K562 (cell line): ENCODE results near the gene COX7B. TPM values are rescaled to one million over a fixed set of nuclear protein-coding genes. Genes with fewer than 3 reads are reported as not detected.
A peak's percentile ranks its signal among the peaks of the same experiment; 100 is the strongest.

Source experiments
- ARID3B ChIP-seq: fragments of 250-450 bp; sonication (Bioruptor Pico); IDR thresholded peaks from 2 replicates; pipeline ENCODE4 v1.4.0; 2020; ENCODE audit warnings: borderline replicate concordance
- CBX8 ChIP-seq: fragments of 200-600 bp; sonication (generic); IDR thresholded peaks from 2 replicates; pipeline ENCODE4 v1.6.1; 2012; ENCODE audit warnings: borderline replicate concordance, mixed run types, low read depth, mild to moderate bottlenecking, moderate library complexity, mixed read lengths, low read length, control low read depth, inconsistent platforms; ENCODE audit not compliant: poor library complexity, severe bottlenecking; ENCODE audit errors: extremely low read depth
- CHD2 ChIP-seq: IDR thresholded peaks from 2 replicates; pipeline ENCODE4 v1.6.1; 2011; ENCODE audit warnings: low read depth, low read length
- CREB1 ChIP-seq, 2 experiments: sonication (generic) in 1 of 2; formaldehyde crosslinking in 1 of 2; IDR thresholded peaks; 2 replicates each; pipeline versions ENCODE4 v1.6.1 to v1.8.0; 2012 to 2022; ENCODE audit warnings: inconsistent platforms in 1 of 2, mild to moderate bottlenecking in 1 of 2, missing genetic modification reagents in 1 of 2, moderate library complexity in 1 of 2
- DPF2 ChIP-seq: fragments of 450-650 bp; IDR thresholded peaks from 2 replicates; pipeline ENCODE4 v1.6.1; 2016
- EGR1 ChIP-seq: fragments of 450-650 bp; conservative IDR thresholded peaks from 2 replicates; pipeline ENCODE4 v1.6.1; 2017; ENCODE audit warnings: mild to moderate bottlenecking
- FOXA3 ChIP-seq, 2 experiments: fragments of 450-650 bp in 1 of 2; sonication (generic) in 1 of 2; formaldehyde crosslinking; IDR thresholded peaks in 1 of 2; conservative IDR thresholded peaks in 1 of 2; 2 replicates each; pipeline versions ENCODE4 v1.4.0 to v1.8.0; 2020 to 2022; ENCODE audit warnings: mild to moderate bottlenecking in 2 of 2, missing genetic modification reagents in 1 of 2
- GTF2E2 ChIP-seq: fragments of 200-800 bp; sonication (Bioruptor generic); IDR thresholded peaks from 2 replicates; pipeline ENCODE4 v1.6.1; 2016; ENCODE audit warnings: missing genetic modification characterization, missing compliant biosample characterization
- HDAC1 ChIP-seq, 2 experiments: fragments of 450-650 bp; IDR thresholded peaks; 2 replicates each; pipeline ENCODE4 v1.6.1; 2016 to 2017; ENCODE audit warnings: inconsistent platforms in 1 of 2, mild to moderate bottlenecking in 1 of 2, moderate library complexity in 1 of 2
- MAFK ChIP-seq: IDR thresholded peaks from 2 replicates; pipeline ENCODE4 v1.6.1; 2011; ENCODE audit warnings: low read length, improper control_type of control experiment
- PCBP1 ChIP-seq: fragments of 200-400 bp; formaldehyde crosslinking; IDR thresholded peaks from 2 replicates; pipeline ENCODE4 v1.6.1; 2018; ENCODE audit warnings: mild to moderate bottlenecking, low read depth, low read length; ENCODE audit not compliant: poor library complexity, severe bottlenecking
- POLR2A ChIP-seq: fragments of 450-650 bp; conservative IDR thresholded peaks from 2 replicates; pipeline ENCODE4 v1.6.1; 2016
- PRDM10 ChIP-seq: fragments of 450-650 bp; IDR thresholded peaks from 2 replicates; pipeline ENCODE4 v1.6.1; 2018; ENCODE audit not compliant: partially characterized antibody
- SFPQ ChIP-seq: fragments of 200-400 bp; formaldehyde crosslinking; IDR thresholded peaks from 2 replicates; pipeline ENCODE4 v1.6.1; 2017; ENCODE audit warnings: mild to moderate bottlenecking, low read depth, low read length, moderate library complexity
- SMAD4 ChIP-seq: fragments of 250-450 bp; sonication (Bioruptor Pico); conservative IDR thresholded peaks from 2 replicates; pipeline ENCODE4 v1.8.0; 2021; ENCODE audit warnings: inconsistent platforms, mild to moderate bottlenecking, moderate library complexity
- TFAP4 ChIP-seq: sonication (generic); formaldehyde crosslinking; IDR thresholded peaks from 2 replicates; pipeline ENCODE4 v1.8.0; 2022; ENCODE audit warnings: missing genetic modification reagents, mild to moderate bottlenecking, moderate library complexity, borderline replicate concordance
- ZNF830 ChIP-seq: fragments of 250-450 bp; sonication (Bioruptor Pico); IDR thresholded peaks from 2 replicates; pipeline ENCODE4 v1.5.0; 2021; ENCODE audit warnings: mild to moderate bottlenecking
- polyA plus RNA-seq, 8 experiments: library from polyadenylated mRNA; depleted of rRNA in 4 of 8; stranded (reverse) in 5 of 8; unstranded in 3 of 8; fragments of >200 nt; fragmentation: Nextera tagmentation in 2 of 8; fragmentation: Illumina TruSeq in 1 of 8; extraction: Ambion mirVana in 2 of 8; extraction: Trizol in 1 of 8; gene quantifications; 2 replicates each; pipeline versions ENCODE4 v1.2.1 to v1.2.3, GENCODE V29; 2011 to 2014; ENCODE audit warnings: inconsistent platforms in 1 of 8, missing spikeins in 1 of 8
- total RNA-seq, 7 experiments: library from RNA; depleted of rRNA in 6 of 7; stranded (reverse); fragments of >200 nt in 6 of 7; fragmentation: Illumina TruSeq in 2 of 7; extraction: Trizol in 2 of 7; gene quantifications; 2 replicates each; pipeline versions ENCODE4 v1.2.1 to v1.2.3, GENCODE V29; 2011 to 2021; ENCODE audit warnings: low replicate concordance in 1 of 7

Gene COX7B
- total and polyA plus RNA-seq, 9 of the 15 experiments (the other 6 are each of a cell fraction or from before 2014, with no cell fraction given) = 549 to 2,891 (median 1,307) TPM

- TF ChIP-seq PRDM10 = peak; percentile 18
- no peak for TF ChIP-seq CBX8
- TF ChIP-seq HDAC1 (IDR thresholded peaks at IDR 0.05) = peak in 1 of 2 experiments; percentile 65; a peak in 1 of 4 replicates
- TF ChIP-seq EGR1 = peak; percentile 44
- TF ChIP-seq CHD2 = no peak
- no peak for TF ChIP-seq ARID3B (CRISPR knock-in tag)
- no peak for TF ChIP-seq GTF2E2 (tag)
- peak; percentile 55; the same call in 1 of the 2 replicates for TF ChIP-seq TFAP4 (CRISPR knock-in tag)
- TF ChIP-seq DPF2 = 0 out of 2 replicates have a peak, but pooled peaks have one; percentile 14
- no peak for TF ChIP-seq SFPQ
- no peak for TF ChIP-seq MAFK
- TF ChIP-seq FOXA3 (CRISPR knock-in tag; conservative IDR thresholded peaks at IDR 0.05 in 1 of 2, IDR thresholded peaks at IDR 0.05 in 1 of 2) = no peak
- peak; percentile 83 for TF ChIP-seq POLR2A
- no peak for TF ChIP-seq SMAD4 (CRISPR knock-in tag)
- no peak for TF ChIP-seq PCBP1
- peak; percentile 92 for TF ChIP-seq CREB1 (IDR thresholded peaks at IDR 0.05)
- TF ChIP-seq CREB1 (CRISPR knock-in tag; IDR thresholded peaks at IDR 0.05) = peak; percentile 86
- TF ChIP-seq ZNF830 (CRISPR knock-in tag) = no peak
Measured at GRCh38 chrX:77894921-77895886, 4.1 kb upstream of the COX7B start, which contains the start of gene MAGT1 (continued).
